Neural progenitor cell (in vitro differentiated cells): ENCODE data around the gene CEP95. TPM values are rescaled to one million over a fixed set of nuclear protein-coding genes. Genes with fewer than 3 reads are reported as not detected.

ENCODE experiments used
- DNase-seq: peaks from one replicate; pipeline ENCODE4 v3.0.0-alpha.2; 2016; ENCODE audit warnings: low spot score
- H2AFZ ChIP-seq: fragments of 200-600 bp; sonication (generic); replicated peaks from 2 replicates; pipeline ENCODE4 v1.6.1; 2016; ENCODE audit warnings: antibody characterized with exemption
- H3F3A ChIP-seq: fragments of 200-600 bp; sonication (generic); 2 replicates; pipeline ENCODE4 v1.6.1; 2016; ENCODE audit warnings: antibody characterized with exemption, low read depth
- H3K27ac ChIP-seq: fragments of 200-600 bp; sonication (generic); 2 replicates; pipeline ENCODE4 v1.5.1; 2016; ENCODE audit warnings: mild to moderate bottlenecking
- H3K27me3 ChIP-seq: fragments of 200-600 bp; sonication (generic); 2 replicates; pipeline ENCODE4 v1.6.1; 2016; ENCODE audit warnings: mild to moderate bottlenecking, moderate library complexity
- H3K36me3 ChIP-seq: fragments of 200-600 bp; sonication (generic); 2 replicates; pipeline ENCODE4 v1.5.1; 2016
- H3K4me1 ChIP-seq: fragments of 200-600 bp; sonication (generic); 2 replicates; pipeline ENCODE4 v1.6.1; 2016; ENCODE audit warnings: mixed run types
- H3K4me2 ChIP-seq: fragments of 200-600 bp; sonication (generic); 2 replicates; pipeline ENCODE4 v1.6.1; 2016
- H3K4me3 ChIP-seq: fragments of 200-600 bp; sonication (generic); 2 replicates; pipeline ENCODE4 v1.5.1; 2016
- H3K79me2 ChIP-seq: fragments of 200-600 bp; sonication (generic); 2 replicates; pipeline ENCODE4 v1.6.1; 2016; ENCODE audit warnings: low read depth
- H3K9ac ChIP-seq: fragments of 200-600 bp; sonication (generic); 2 replicates; pipeline ENCODE4 v1.6.1; 2016
- H3K9me3 ChIP-seq: fragments of 200-600 bp; sonication (generic); 2 replicates; pipeline ENCODE4 v1.5.1; 2016; ENCODE audit warnings: low read depth
- H4K20me1 ChIP-seq: fragments of 200-600 bp; sonication (generic); 2 replicates; pipeline ENCODE4 v1.6.1; 2016; ENCODE audit warnings: low read depth
- H3K27ac Mint-ChIP-seq: 3 replicates; pipeline ENCODE4 v1.8.0; 2021; ENCODE audit warnings: mixed read lengths
- H3K27me3 Mint-ChIP-seq: 2 replicates; pipeline ENCODE4 v1.8.0; 2022; ENCODE audit warnings: low read depth, mild to moderate bottlenecking, inconsistent platforms, moderate library complexity, mixed read lengths; ENCODE audit not compliant: insufficient read depth
- H3K36me3 Mint-ChIP-seq: 3 replicates; pipeline ENCODE4 v1.8.0; 2021; ENCODE audit warnings: mixed read lengths
- H3K4me1 Mint-ChIP-seq: 3 replicates; pipeline ENCODE4 v1.8.0; 2021; ENCODE audit warnings: mixed read lengths
- H3K4me3 Mint-ChIP-seq: 3 replicates; pipeline ENCODE4 v1.8.0; 2021; ENCODE audit warnings: mild to moderate bottlenecking, moderate library complexity, mixed read lengths
- H3K9me3 Mint-ChIP-seq: 3 replicates; pipeline ENCODE4 v1.8.0; 2020; ENCODE audit warnings: mixed read lengths
- CTCF ChIP-seq: fragments of 200-600 bp; sonication (generic); IDR thresholded peaks from 2 replicates; pipeline ENCODE4 v1.5.1; 2017; ENCODE audit warnings: antibody characterized with exemption, mild to moderate bottlenecking
- EZH2 ChIP-seq: fragments of 200-600 bp; sonication (generic); IDR thresholded peaks from 2 replicates; pipeline ENCODE4 v1.6.1; 2017; ENCODE audit warnings: antibody characterized with exemption, mild to moderate bottlenecking, moderate library complexity
- EZH2phosphoT487 ChIP-seq: fragments of 200-600 bp; sonication (generic); IDR thresholded peaks from 2 replicates; pipeline ENCODE4 v1.6.1; 2017; ENCODE audit warnings: antibody characterized with exemption
- total RNA-seq: library from RNA; depleted of rRNA; stranded (reverse); fragments of >200 nt; gene quantifications from 2 replicates; pipeline ENCODE4 v1.2.3, GENCODE V29; 2015; ENCODE audit warnings: low replicate concordance

CEP95 gene
- total RNA-seq, 1 donor from 2014 or later, result 76.9 TPM

GRCh38 chr17:64564098-64564497 is 57.3 kb downstream of the CEP95 start:
- Histone ChIP-seq H3K79me2 (no peaks in the 10 kb centered on the region), H3K36me3 (no peaks in the 10 kb centered on the region), H3K27me3 (no peaks in the 10 kb centered on the region), H3K4me1 (no peaks in the 10 kb centered on the region), H3F3A (no peaks in the 10 kb centered on the region), H2AFZ (no peak overlapping the region), H3K9ac (no peak overlapping the region), H3K4me2 (no peak overlapping the region), H4K20me1 (no peaks in the 10 kb centered on the region), H3K4me3 (no peak overlapping the region), H3K9me3 (no peaks in the 10 kb centered on the region), H3K27ac (no peak overlapping the region)
- Mint-ChIP-seq H3K9me3 (no peaks in the 10 kb centered on the region), H3K4me1 (peaks cover 3% of the 10 kb centered on the region), H3K36me3 (peaks cover 14% of the 10 kb centered on the region), H3K27ac (no peak overlapping the region), H3K27me3 (no peaks in the 10 kb centered on the region), H3K4me3 (no peak overlapping the region)
- no peak for DNase-seq
- no peak for TF ChIP-seq CTCF
- no peak for TF ChIP-seq EZH2
- no peak for TF ChIP-seq EZH2phosphoT487

- Histone ChIP-seq H3K79me2 (no peaks in the 10 kb centered on the region), H3K9me3 (no peaks in the 10 kb centered on the region), H3F3A (no peaks in the 10 kb centered on the region), H3K4me1 (no peaks in the 10 kb centered on the region), H3K27me3 (no peaks in the 10 kb centered on the region), H3K9ac (no peak overlapping the region), H3K36me3 (no peaks in the 10 kb centered on the region), H3K4me2 (no peak overlapping the region), H4K20me1 (no peaks in the 10 kb centered on the region), H3K4me3 (no peak overlapping the region), H3K27ac (no peak overlapping the region), H2AFZ (no peak overlapping the region)
- Mint-ChIP-seq H3K27me3 (no peaks in the 10 kb centered on the region), H3K27ac (no peak overlapping the region), H3K4me1 (peaks cover 3% of the 10 kb centered on the region), H3K4me3 (no peak overlapping the region), H3K9me3 (no peaks in the 10 kb centered on the region), H3K36me3 (peaks cover 13% of the 10 kb centered on the region)
- TF ChIP-seq EZH2 (no peak), EZH2phosphoT487 (no peak), CTCF (no peak)
- DNase-seq, result no peak
Measured at GRCh38 chr17:64565563-64565962, 58.8 kb downstream of the CEP95 start.

- Histone ChIP-seq H4K20me1 (no peaks in the 10 kb centered on the region), H3K79me2 (no peaks in the 10 kb centered on the region), H3K9me3 (no peaks in the 10 kb centered on the region), H3K27ac (no peak overlapping the region), H3K4me2 (no peak overlapping the region), H3K27me3 (no peaks in the 10 kb centered on the region), H3K36me3 (no peaks in the 10 kb centered on the region), H3F3A (no peaks in the 10 kb centered on the region), H3K4me3 (no peak overlapping the region), H2AFZ (no peak overlapping the region), H3K9ac (no peak overlapping the region), H3K4me1 (no peaks in the 10 kb centered on the region)
- no peak for TF ChIP-seq EZH2
- TF ChIP-seq CTCF, result no peak
- TF ChIP-seq EZH2phosphoT487, result no peak
- Mint-ChIP-seq H3K27ac (no peak overlapping the region), H3K36me3 (peaks cover 6% of the 10 kb centered on the region), H3K4me3 (no peak overlapping the region), H3K27me3 (no peaks in the 10 kb centered on the region), H3K9me3 (no peaks in the 10 kb centered on the region), H3K4me1 (no peaks in the 10 kb centered on the region)
- no peak for DNase-seq
Measured at GRCh38 chr17:64571746-64572145, 65.0 kb downstream of the CEP95 start.

GRCh38 chr17:64572682-64573154 is 65.9 kb downstream of the CEP95 start:
- H3K27ac Mint-ChIP-seq, result no peak overlapping the region
- H3K9me3 ChIP-seq, result no peaks in the 10 kb centered on the region
- no peak overlapping the region for H3K27ac ChIP-seq
- no peaks in the 10 kb centered on the region for H3K4me1 ChIP-seq
- no peaks in the 10 kb centered on the region for H4K20me1 ChIP-seq
- no peaks in the 10 kb centered on the region for H3K9me3 Mint-ChIP-seq
- no peaks in the 10 kb centered on the region for H3K79me2 ChIP-seq
- H3K36me3 ChIP-seq, result no peaks in the 10 kb centered on the region
- H3F3A ChIP-seq, result no peaks in the 10 kb centered on the region
- peaks cover 6% of the 10 kb centered on the region for H3K36me3 Mint-ChIP-seq
- H3K4me3 ChIP-seq, result no peak overlapping the region
- TF ChIP-seq EZH2phosphoT487 (no peak), CTCF (no peak)
- no peaks in the 10 kb centered on the region for H3K27me3 Mint-ChIP-seq
- no peaks in the 10 kb centered on the region for H3K27me3 ChIP-seq
- H3K4me3 Mint-ChIP-seq, result no peak overlapping the region
- no peak for DNase-seq
- no peaks in the 10 kb centered on the region for H3K4me1 Mint-ChIP-seq
- H2AFZ ChIP-seq, result no peak overlapping the region
- H3K4me2 ChIP-seq, result no peak overlapping the region
- no peak overlapping the region for H3K9ac ChIP-seq
